Activated T-helper 9 cell treated with anti-CD3 and anti-CD28 coated beads, Interleukin-2, amount 50 U/mL, for 16 hours (primary cell): Measurements from ENCODE around the gene PAK3.

Experiments
- DNase-seq: peaks from one replicate; pipeline ENCODE4 v3.0.0-alpha.2; 2020; ENCODE audit warnings: low read depth

PAK3 gene

DNA sequence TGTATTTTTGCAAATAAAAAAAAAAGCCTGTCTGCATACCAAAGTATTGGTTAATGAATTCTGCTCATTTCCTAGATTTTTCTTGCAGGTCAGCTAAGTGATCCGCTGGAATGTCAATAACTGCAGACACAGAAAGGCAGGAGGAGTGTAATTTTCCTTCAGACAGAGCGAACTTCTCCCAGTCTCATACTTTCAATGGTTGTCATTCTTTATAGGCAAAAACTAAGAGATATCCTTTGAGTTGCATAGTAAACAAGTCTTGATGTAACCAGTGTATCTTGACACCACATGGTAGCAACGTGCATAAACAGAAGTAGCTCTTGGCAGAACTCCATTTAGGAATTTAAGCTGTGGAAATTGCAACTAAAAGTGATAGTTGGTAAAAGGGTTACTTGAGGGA is 166.1 kb downstream of the PAK3 start:
- no peak for DNase-seq

DNA sequence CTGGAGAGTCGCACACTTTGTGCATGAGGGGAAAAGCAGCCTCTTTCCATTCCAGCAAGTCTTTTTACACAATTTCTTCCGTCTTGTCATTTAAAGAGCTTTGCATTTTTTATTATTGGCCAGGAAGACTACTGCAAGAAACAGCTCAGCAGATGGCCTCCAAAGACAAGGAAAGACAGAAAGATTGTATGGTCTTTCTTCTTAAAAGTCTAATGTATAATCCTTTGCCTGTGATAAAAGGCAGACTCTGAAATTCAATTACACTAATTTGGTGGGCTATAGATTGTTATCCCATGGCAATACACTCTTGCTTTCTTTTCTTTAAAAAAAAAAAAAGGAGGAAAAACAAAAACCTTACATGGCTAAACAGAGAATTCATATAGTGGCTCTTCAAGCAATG is 168.4 kb downstream of the PAK3 start:
- no peak for DNase-seq

DNA sequence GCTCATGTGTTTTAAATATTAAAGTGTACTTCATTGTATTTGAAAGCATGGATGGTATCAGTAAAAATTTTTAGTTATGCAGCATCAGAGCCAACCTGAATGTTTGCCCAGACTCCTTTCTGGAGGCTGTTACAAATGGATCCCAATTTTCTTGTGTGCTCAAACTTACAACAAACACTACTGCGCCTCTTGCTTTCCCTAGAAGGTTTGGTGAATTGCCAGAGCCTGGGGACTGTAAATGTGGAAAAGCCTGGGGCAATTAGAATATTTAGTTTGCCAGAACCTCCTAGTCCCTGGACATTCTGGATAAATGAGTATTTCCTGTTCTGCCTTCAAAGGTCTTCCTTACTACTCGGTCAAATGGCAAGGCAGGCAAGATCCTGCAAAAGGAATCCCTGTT is 169.5 kb downstream of the PAK3 start:
- no peak for DNase-seq

DNA sequence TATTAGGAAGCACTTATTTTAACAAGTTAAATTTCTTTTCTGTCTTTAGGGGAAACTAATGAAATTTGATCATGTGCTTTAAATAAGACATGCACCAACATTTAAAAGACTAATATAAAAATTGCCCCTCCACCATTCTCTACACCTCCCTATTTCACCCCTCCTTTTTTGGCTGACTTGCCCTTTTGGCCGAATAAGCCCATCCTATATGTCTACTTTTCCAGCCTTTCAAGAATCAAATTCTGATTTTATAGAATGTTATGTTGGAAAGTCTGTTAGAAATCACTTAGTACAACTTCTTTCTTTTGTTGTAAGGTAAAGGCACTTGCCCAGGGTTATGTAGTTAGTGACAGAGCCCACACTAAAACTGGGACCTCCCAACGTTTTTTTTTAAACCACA is 172.5 kb downstream of the PAK3 start:
- DNase-seq, result no peak

- DNase-seq, result no peak
Measured at GRCh38 chrX:111270339-111270738, 174.3 kb downstream of the PAK3 start, which contains the start of gene CAPN6. Gene CAPN6, minus strand, starts transcription at chrX:111270483. Its CDS starts 6,547 bp downstream, at chrX:111263936.
